H9 (cell line): ENCODE measurements around the gene ADM. TPM values are rescaled to one million over a fixed set of nuclear protein-coding genes. Genes with fewer than 3 reads are reported as not detected.

ENCODE experiments used
- DNase-seq: peaks from one replicate; pipeline ENCODE4 v3.0.0-alpha.2; 2017
- H2AFZ ChIP-seq: one replicate; pipeline ENCODE4 v1.6.1; 2013; ENCODE audit warnings: mild to moderate bottlenecking, low read length, control low read depth, moderate library complexity
- H2AK5ac ChIP-seq: 2 replicates; pipeline ENCODE4 v1.6.1; 2013; ENCODE audit warnings: low read length, control low read depth, mixed read lengths; ENCODE audit not compliant: insufficient read length
- H2BK120ac ChIP-seq: one replicate; pipeline ENCODE4 v1.6.1; 2013; ENCODE audit warnings: low read depth, mild to moderate bottlenecking, low read length, control low read depth, inconsistent platforms; ENCODE audit not compliant: poor library complexity, severe bottlenecking
- H2BK12ac ChIP-seq: 2 replicates; pipeline ENCODE4 v1.6.1; 2013; ENCODE audit warnings: low read length, control low read depth, mixed read lengths, low read depth; ENCODE audit not compliant: insufficient read length
- H2BK15ac ChIP-seq: 2 replicates; pipeline ENCODE4 v1.6.1; 2013; ENCODE audit warnings: low read depth, low read length, control low read depth
- H2BK20ac ChIP-seq: one replicate; pipeline ENCODE4 v1.6.1; 2013; ENCODE audit warnings: low read depth, mild to moderate bottlenecking, low read length, control low read depth, inconsistent platforms; ENCODE audit not compliant: poor library complexity, severe bottlenecking
- H2BK5ac ChIP-seq: 2 replicates; pipeline ENCODE4 v1.6.1; 2013; ENCODE audit warnings: low read length, control low read depth, mixed read lengths; ENCODE audit not compliant: insufficient read length
- H3K14ac ChIP-seq: 2 replicates; pipeline ENCODE4 v1.6.1; 2013; ENCODE audit warnings: low read length, control low read depth; ENCODE audit not compliant: insufficient read depth
- H3K18ac ChIP-seq: 2 replicates; pipeline ENCODE4 v1.6.1; 2013; ENCODE audit warnings: low read depth, mild to moderate bottlenecking, mixed read lengths, low read length, control low read depth; ENCODE audit not compliant: insufficient read length
- H3K23ac ChIP-seq: 2 replicates; pipeline ENCODE4 v1.6.1; 2013; ENCODE audit warnings: low read length, control low read depth, mixed read lengths, low read depth; ENCODE audit not compliant: insufficient read length
- H3K23me2 ChIP-seq: 2 replicates; pipeline ENCODE4 v1.6.1; 2013; ENCODE audit warnings: low read depth, mild to moderate bottlenecking, mixed read lengths, low read length, control low read depth; ENCODE audit not compliant: insufficient read length, poor library complexity, severe bottlenecking
- H3K27ac ChIP-seq: 2 replicates; pipeline ENCODE4 v1.5.1; 2013; ENCODE audit warnings: low read length, control low read depth, mixed read lengths, low read depth; ENCODE audit not compliant: insufficient read length
- H3K27me3 ChIP-seq: 2 replicates; pipeline ENCODE4 v1.6.1; 2013; ENCODE audit warnings: low read length, control low read depth, inconsistent platforms; ENCODE audit not compliant: insufficient read depth
- H3K4ac ChIP-seq: 2 replicates; pipeline ENCODE4 v1.6.1; 2013; ENCODE audit warnings: low read depth, mild to moderate bottlenecking, control low read depth, inconsistent platforms, low read length, moderate library complexity
- H3K4me1 ChIP-seq: 2 replicates; pipeline ENCODE4 v1.6.1; 2013; ENCODE audit warnings: low read length, control low read depth, inconsistent platforms; ENCODE audit not compliant: insufficient read depth
- H3K4me2 ChIP-seq: 2 replicates; pipeline ENCODE4 v1.6.1; 2013; ENCODE audit warnings: low read length, control low read depth, mixed read lengths; ENCODE audit not compliant: insufficient read length, insufficient read depth
- H3K56ac ChIP-seq: 2 replicates; pipeline ENCODE4 v1.6.1; 2013; ENCODE audit warnings: low read depth, mild to moderate bottlenecking, mixed read lengths, low read length, control low read depth; ENCODE audit not compliant: insufficient read length
- H3K79me1 ChIP-seq: 2 replicates; pipeline ENCODE4 v1.6.1; 2013; ENCODE audit warnings: low read depth, mild to moderate bottlenecking, moderate library complexity, low read length, control low read depth, inconsistent platforms; ENCODE audit not compliant: insufficient read depth, poor library complexity, severe bottlenecking
- H3K79me2 ChIP-seq: 2 replicates; pipeline ENCODE4 v1.6.1; 2013; ENCODE audit warnings: low read length, control low read depth, inconsistent platforms; ENCODE audit not compliant: insufficient read depth
- H3K9ac ChIP-seq: 2 replicates; pipeline ENCODE4 v1.6.1; 2013; ENCODE audit warnings: low read length, control low read depth, mixed read lengths; ENCODE audit not compliant: insufficient read length; ENCODE audit errors: extremely low read depth
- H3K9me3 ChIP-seq: one replicate; pipeline ENCODE4 v1.6.1; 2013; ENCODE audit warnings: low read depth, low read length, inconsistent platforms; ENCODE audit not compliant: control insufficient read depth
- H3T11ph ChIP-seq: one replicate; pipeline ENCODE4 v1.6.1; 2013; ENCODE audit warnings: mild to moderate bottlenecking, low read length, control low read depth, inconsistent platforms
- H4K20me1 ChIP-seq: one replicate; pipeline ENCODE4 v1.6.1; 2013; ENCODE audit not compliant: control insufficient read depth, insufficient read length, insufficient read depth
- H4K5ac ChIP-seq: 2 replicates; pipeline ENCODE4 v1.6.1; 2013; ENCODE audit warnings: low read depth, mild to moderate bottlenecking, mixed read lengths, low read length, control low read depth; ENCODE audit not compliant: insufficient read length
- H4K8ac ChIP-seq: replicated peaks from 2 replicates; pipeline ENCODE4 v1.6.1; 2013; ENCODE audit warnings: low read length, control low read depth, mixed read lengths, low read depth; ENCODE audit not compliant: insufficient read length
- H4K91ac ChIP-seq: 2 replicates; pipeline ENCODE4 v1.6.1; 2013; ENCODE audit warnings: low read depth, mild to moderate bottlenecking, moderate library complexity, mixed read lengths, low read length, control low read depth; ENCODE audit not compliant: insufficient read length
- H3K27ac Mint-ChIP-seq, 3 experiments: 2 replicates in 2 of 3; 3 replicates in 1 of 3; pipeline ENCODE4 v1.8.0; 2020 to 2021; ENCODE audit warnings: mixed read lengths in 3 of 3, mild to moderate bottlenecking in 1 of 3, moderate library complexity in 1 of 3
- H3K27me3 Mint-ChIP-seq: 2 replicates; pipeline ENCODE4 v1.8.0; 2021; ENCODE audit warnings: low read depth, mild to moderate bottlenecking, moderate library complexity, mixed read lengths
- H3K36me3 Mint-ChIP-seq, 3 experiments: 2 replicates in 2 of 3; 3 replicates in 1 of 3; pipeline ENCODE4 v1.8.0; 2020 to 2021; ENCODE audit warnings: low read depth in 3 of 3, mixed read lengths in 3 of 3; ENCODE audit not compliant: insufficient read depth in 1 of 3
- H3K4me1 Mint-ChIP-seq, 2 experiments: 2 replicates each; pipeline ENCODE4 v1.8.0; 2020; ENCODE audit warnings: mixed read lengths in 2 of 2
- H3K4me3 Mint-ChIP-seq, 2 experiments: 2 replicates in 1 of 2; 3 replicates in 1 of 2; pipeline ENCODE4 v1.8.0; 2020 to 2021; ENCODE audit warnings: mild to moderate bottlenecking in 2 of 2, mixed read lengths in 2 of 2, moderate library complexity in 1 of 2
- H3K9me3 Mint-ChIP-seq, 2 experiments: 2 replicates in 1 of 2; 3 replicates in 1 of 2; pipeline ENCODE4 v1.8.0; 2020; ENCODE audit warnings: mild to moderate bottlenecking in 2 of 2, mixed read lengths in 2 of 2, moderate library complexity in 1 of 2
- WGBS: extraction: QIAGEN DNeasy Blood & Tissue Kit; methylation state at CpG from one replicate; pipeline ENCODE4 v1.1.7; 2013; ENCODE audit warnings: missing lambda C conversion rate, low lambda C conversion rate, mixed read lengths; ENCODE audit not compliant: insufficient read length; ENCODE audit errors: extremely low coverage; 5-methylcytosine and 5-hydroxymethylcytosine counted together
- total RNA-seq: library from RNA; stranded (reverse); gene quantifications from 2 replicates; pipeline ENCODE4 v1.2.1, GENCODE V29; 2021
- TF ChIP-seq, protein P1 (sequence below): fragments of 200-600 bp; sonication (generic); conservative IDR thresholded peaks from 3 replicates; pipeline ENCODE4 v1.8.0; 2021; ENCODE audit warnings: antibody characterized with exemption, mild to moderate bottlenecking

The ADM gene
- total RNA-seq, 1 experiment from 2014 or later, result 99.1 TPM

DNA sequence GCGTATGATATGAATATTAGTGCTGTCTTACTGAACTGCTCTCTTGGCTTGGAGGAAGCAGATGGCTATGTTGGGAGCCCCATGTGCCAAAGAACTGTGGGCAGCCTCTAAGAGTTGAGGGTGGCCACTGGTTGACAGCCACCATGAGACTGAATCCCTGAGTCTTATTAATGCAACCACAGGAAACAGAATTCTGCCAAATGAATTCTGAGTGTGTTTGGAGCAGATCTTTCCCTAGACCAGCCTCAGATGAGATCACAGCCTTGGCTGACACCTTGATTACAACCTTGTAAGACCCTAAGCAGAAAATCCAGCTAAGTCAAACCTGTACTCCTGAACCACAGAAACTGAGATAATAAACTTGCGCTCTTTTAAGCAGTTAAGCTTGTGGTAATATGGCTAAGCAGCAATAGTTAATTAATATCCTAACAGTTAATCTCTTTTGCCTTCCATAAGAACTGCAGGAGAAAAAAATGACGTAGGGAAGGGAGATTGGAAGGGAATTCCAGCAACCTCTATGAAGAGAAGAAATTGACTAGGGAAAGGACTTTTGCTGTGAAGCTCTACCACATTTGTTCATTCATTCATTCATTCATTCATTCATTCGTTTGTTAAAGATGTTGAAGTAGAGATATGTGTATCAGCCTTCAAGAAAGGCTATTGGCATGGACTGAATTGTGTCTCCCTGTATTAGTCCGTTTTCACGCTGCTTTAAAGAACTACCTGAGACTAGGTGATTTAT is 26.8 kb downstream of the ADM start:
- no peak overlapping the region for H3K4me2 ChIP-seq
- H2BK5ac ChIP-seq, result no peak overlapping the region
- Mint-ChIP-seq H3K4me1 (peaks cover 0 to 13% of the 10 kb centered on the region in 2 experiments; a peak in 3 of 4 replicates), H3K36me3 (peaks cover 0 to 14% (median 4%) of the 10 kb centered on the region in 3 experiments; a peak in 3 of 7 replicates), H3K9me3 (no peaks in the 10 kb centered on the region; a peak in 1 of 5 replicates), H3K27ac (no peak overlapping the region), H3K27me3 (no peaks in the 10 kb centered on the region; the same call in 1 of the 2 replicates), H3K4me3 (no peak overlapping the region)
- no peak overlapping the region for H2BK20ac ChIP-seq
- no peak overlapping the region for H3K9ac ChIP-seq
- H3K79me2 ChIP-seq, result no peaks in the 10 kb centered on the region
- no peak overlapping the region for H4K5ac ChIP-seq
- no peaks in the 10 kb centered on the region for H3K23me2 ChIP-seq
- H3K4me1 ChIP-seq, result 0 out of 2 replicates have a peak, but pooled peaks cover 3% of the 10 kb centered on the region
- H2BK12ac ChIP-seq, result no peak overlapping the region
- TF ChIP-seq, protein P1, sequence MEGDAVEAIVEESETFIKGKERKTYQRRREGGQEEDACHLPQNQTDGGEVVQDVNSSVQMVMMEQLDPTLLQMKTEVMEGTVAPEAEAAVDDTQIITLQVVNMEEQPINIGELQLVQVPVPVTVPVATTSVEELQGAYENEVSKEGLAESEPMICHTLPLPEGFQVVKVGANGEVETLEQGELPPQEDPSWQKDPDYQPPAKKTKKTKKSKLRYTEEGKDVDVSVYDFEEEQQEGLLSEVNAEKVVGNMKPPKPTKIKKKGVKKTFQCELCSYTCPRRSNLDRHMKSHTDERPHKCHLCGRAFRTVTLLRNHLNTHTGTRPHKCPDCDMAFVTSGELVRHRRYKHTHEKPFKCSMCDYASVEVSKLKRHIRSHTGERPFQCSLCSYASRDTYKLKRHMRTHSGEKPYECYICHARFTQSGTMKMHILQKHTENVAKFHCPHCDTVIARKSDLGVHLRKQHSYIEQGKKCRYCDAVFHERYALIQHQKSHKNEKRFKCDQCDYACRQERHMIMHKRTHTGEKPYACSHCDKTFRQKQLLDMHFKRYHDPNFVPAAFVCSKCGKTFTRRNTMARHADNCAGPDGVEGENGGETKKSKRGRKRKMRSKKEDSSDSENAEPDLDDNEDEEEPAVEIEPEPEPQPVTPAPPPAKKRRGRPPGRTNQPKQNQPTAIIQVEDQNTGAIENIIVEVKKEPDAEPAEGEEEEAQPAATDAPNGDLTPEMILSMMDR, result no peak
- H2BK120ac ChIP-seq, result no peak overlapping the region
- no peaks in the 10 kb centered on the region for H3K27me3 ChIP-seq
- H2AK5ac ChIP-seq, result no peak overlapping the region
- H2BK15ac ChIP-seq, result no peak overlapping the region
- H3K79me1 ChIP-seq, result no peaks in the 10 kb centered on the region
- no peak overlapping the region for H3K4ac ChIP-seq
- no peak overlapping the region for H3K18ac ChIP-seq
- H4K8ac ChIP-seq, result no peak overlapping the region
- no peak overlapping the region for H3K56ac ChIP-seq
- no peak overlapping the region for H4K91ac ChIP-seq
- peak overlapping the region; percentile 11 for H3T11ph ChIP-seq
- H3K27ac ChIP-seq, result no peak overlapping the region
- WGBS, result no CpG with 5 or more reads among the region's 6 CpGs
- no peak overlapping the region for H3K14ac ChIP-seq
- no peaks in the 10 kb centered on the region for H3K9me3 ChIP-seq
- H3K23ac ChIP-seq, result no peak overlapping the region
- H2AFZ ChIP-seq, result no peak overlapping the region
- DNase-seq, result no peak
- H4K20me1 ChIP-seq, result no peaks in the 10 kb centered on the region
